Measurements from ENCODE around the gene PACRG.

The PACRG gene

GRCh38 chr6:163098827-163099479, 371.2 kb downstream of the PACRG start:
- DNase-seq: no peak

- no peak for DNase-seq
Observed at GRCh38 chr6:163099621-163100171, 371.9 kb downstream of the PACRG start.

- no peak for DNase-seq
Observed at GRCh38 chr6:163100259-163100658, 372.5 kb downstream of the PACRG start.

GRCh38 chr6:163113358-163113962, 385.7 kb downstream of the PACRG start:
- DNase-seq: peak; percentile 17

- DNase-seq: no peak
Observed at GRCh38 chr6:163118941-163119340, 391.2 kb downstream of the PACRG start.

- DNase-seq: no peak
Observed at GRCh38 chr6:163120223-163120622, 392.4 kb downstream of the PACRG start.

- DNase-seq: no peak
Observed at GRCh38 chr6:163121270-163121669, 393.5 kb downstream of the PACRG start.

GRCh38 chr6:163122365-163122764, 394.6 kb downstream of the PACRG start:
- no peak for DNase-seq

GRCh38 chr6:163123098-163123497, 395.3 kb downstream of the PACRG start:
- DNase-seq: no peak

- DNase-seq: no peak
Observed at GRCh38 chr6:163126741-163127140, 399.0 kb downstream of the PACRG start.

GRCh38 chr6:163127587-163127986, 399.8 kb downstream of the PACRG start:
- no peak for DNase-seq

GRCh38 chr6:163128324-163128723, 400.6 kb downstream of the PACRG start:
- no peak for DNase-seq

GRCh38 chr6:163132050-163132750, 404.4 kb downstream of the PACRG start:
- no peak for DNase-seq

- no peak for DNase-seq
Observed at GRCh38 chr6:163133017-163133416, 405.2 kb downstream of the PACRG start.

- no peak for DNase-seq
Observed at GRCh38 chr6:163133691-163134090, 405.9 kb downstream of the PACRG start.

GRCh38 chr6:163136681-163137397, 409.1 kb downstream of the PACRG start:
- no peak for DNase-seq

- no peak for DNase-seq
Observed at GRCh38 chr6:163137398-163137881, 409.7 kb downstream of the PACRG start.

GRCh38 chr6:163146036-163146435, 418.3 kb downstream of the PACRG start:
- no peak for DNase-seq

- DNase-seq: no peak
Observed at GRCh38 chr6:163147994-163148393, 420.2 kb downstream of the PACRG start.

- DNase-seq: no peak
Observed at GRCh38 chr6:163148451-163149278, 420.9 kb downstream of the PACRG start.

- no peak for DNase-seq
Observed at GRCh38 chr6:163149279-163149848, 421.6 kb downstream of the PACRG start.

GRCh38 chr6:163151212-163151611, 423.4 kb downstream of the PACRG start:
- DNase-seq: no peak
